Parathyroid adenoma (tissue), 2 donors: ENCODE measurements around the gene GAA.
"Not testable (repeated sequence)": the region's sequence is repeated elsewhere in the genome, so short reads cannot be mapped to it uniquely, and the experiment has no call there.

ENCODE experiments used
- H2AFZ ChIP-seq: fragments of 300-600 bp; sonication (generic); one replicate; pipeline ENCODE4 v1.7.0; 2017; ENCODE audit warnings: antibody characterized with exemption, mild to moderate bottlenecking
- H3K27ac ChIP-seq: fragments of 300-600 bp; sonication (generic); one replicate; pipeline ENCODE4 v1.7.0; 2017
- H3K27me3 ChIP-seq: fragments of 300-600 bp; sonication (generic); one replicate; pipeline ENCODE4 v1.7.0; 2017; ENCODE audit warnings: low read length; ENCODE audit not compliant: control insufficient read depth, insufficient read depth
- H3K36me3 ChIP-seq: fragments of 300-600 bp; sonication (generic); one replicate; pipeline ENCODE4 v1.7.0; 2017; ENCODE audit warnings: low read length; ENCODE audit not compliant: control insufficient read depth, insufficient read depth
- H3K4me1 ChIP-seq: fragments of 300-600 bp; sonication (generic); one replicate; pipeline ENCODE4 v1.7.0; 2017; ENCODE audit warnings: control low read depth
- H3K4me2 ChIP-seq: fragments of 300-600 bp; sonication (generic); one replicate; pipeline ENCODE4 v1.7.0; 2017; ENCODE audit warnings: low read length
- H3K4me3 ChIP-seq: fragments of 300-600 bp; sonication (generic); one replicate; pipeline ENCODE4 v1.7.0; 2017; ENCODE audit warnings: low read depth, low read length
- H3K79me2 ChIP-seq: fragments of 300-600 bp; sonication (generic); one replicate; pipeline ENCODE4 v1.7.0; 2017; ENCODE audit warnings: control low read depth
- H3K9ac ChIP-seq: fragments of 300-600 bp; sonication (generic); one replicate; pipeline ENCODE4 v1.7.0; 2017; ENCODE audit warnings: mild to moderate bottlenecking
- H3K9me3 ChIP-seq: fragments of 300-600 bp; sonication (generic); one replicate; pipeline ENCODE4 v1.7.0; 2017; ENCODE audit warnings: low read length; ENCODE audit not compliant: control insufficient read depth
- TF ChIP-seq, protein P1 (sequence below): fragments of 300-600 bp; sonication (generic); IDR thresholded peaks from one replicate; pipeline ENCODE4 v1.7.0; 2017; ENCODE audit warnings: antibody characterized with exemption, mild to moderate bottlenecking
- donor health status: primary hyperparathyroidism.

GAA gene

DNA sequence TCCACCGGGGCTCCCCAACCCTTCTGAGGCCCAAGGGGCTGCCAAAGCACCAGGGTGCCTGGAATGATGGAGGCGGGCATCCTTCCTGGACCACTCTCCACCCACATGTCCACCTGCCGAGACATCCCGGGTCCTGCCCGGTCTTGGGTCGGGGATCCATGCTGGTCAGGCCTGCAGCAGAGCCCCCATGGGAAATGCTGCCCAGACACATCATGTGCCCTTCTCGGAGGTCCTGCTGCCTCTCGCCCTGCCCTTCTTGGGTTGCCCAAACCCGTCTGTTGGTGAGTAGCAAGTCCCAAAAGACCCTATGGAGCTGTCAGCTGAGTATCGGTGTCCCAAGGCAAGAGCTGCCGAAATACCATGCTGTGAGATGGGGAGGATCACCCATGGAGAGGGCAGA lies 14.8 kb upstream of the GAA start:
- H3K4me3 ChIP-seq = no peak overlapping the region
- H3K9ac ChIP-seq = no peak overlapping the region
- TF ChIP-seq, protein P1, sequence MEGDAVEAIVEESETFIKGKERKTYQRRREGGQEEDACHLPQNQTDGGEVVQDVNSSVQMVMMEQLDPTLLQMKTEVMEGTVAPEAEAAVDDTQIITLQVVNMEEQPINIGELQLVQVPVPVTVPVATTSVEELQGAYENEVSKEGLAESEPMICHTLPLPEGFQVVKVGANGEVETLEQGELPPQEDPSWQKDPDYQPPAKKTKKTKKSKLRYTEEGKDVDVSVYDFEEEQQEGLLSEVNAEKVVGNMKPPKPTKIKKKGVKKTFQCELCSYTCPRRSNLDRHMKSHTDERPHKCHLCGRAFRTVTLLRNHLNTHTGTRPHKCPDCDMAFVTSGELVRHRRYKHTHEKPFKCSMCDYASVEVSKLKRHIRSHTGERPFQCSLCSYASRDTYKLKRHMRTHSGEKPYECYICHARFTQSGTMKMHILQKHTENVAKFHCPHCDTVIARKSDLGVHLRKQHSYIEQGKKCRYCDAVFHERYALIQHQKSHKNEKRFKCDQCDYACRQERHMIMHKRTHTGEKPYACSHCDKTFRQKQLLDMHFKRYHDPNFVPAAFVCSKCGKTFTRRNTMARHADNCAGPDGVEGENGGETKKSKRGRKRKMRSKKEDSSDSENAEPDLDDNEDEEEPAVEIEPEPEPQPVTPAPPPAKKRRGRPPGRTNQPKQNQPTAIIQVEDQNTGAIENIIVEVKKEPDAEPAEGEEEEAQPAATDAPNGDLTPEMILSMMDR = no peak

DNA sequence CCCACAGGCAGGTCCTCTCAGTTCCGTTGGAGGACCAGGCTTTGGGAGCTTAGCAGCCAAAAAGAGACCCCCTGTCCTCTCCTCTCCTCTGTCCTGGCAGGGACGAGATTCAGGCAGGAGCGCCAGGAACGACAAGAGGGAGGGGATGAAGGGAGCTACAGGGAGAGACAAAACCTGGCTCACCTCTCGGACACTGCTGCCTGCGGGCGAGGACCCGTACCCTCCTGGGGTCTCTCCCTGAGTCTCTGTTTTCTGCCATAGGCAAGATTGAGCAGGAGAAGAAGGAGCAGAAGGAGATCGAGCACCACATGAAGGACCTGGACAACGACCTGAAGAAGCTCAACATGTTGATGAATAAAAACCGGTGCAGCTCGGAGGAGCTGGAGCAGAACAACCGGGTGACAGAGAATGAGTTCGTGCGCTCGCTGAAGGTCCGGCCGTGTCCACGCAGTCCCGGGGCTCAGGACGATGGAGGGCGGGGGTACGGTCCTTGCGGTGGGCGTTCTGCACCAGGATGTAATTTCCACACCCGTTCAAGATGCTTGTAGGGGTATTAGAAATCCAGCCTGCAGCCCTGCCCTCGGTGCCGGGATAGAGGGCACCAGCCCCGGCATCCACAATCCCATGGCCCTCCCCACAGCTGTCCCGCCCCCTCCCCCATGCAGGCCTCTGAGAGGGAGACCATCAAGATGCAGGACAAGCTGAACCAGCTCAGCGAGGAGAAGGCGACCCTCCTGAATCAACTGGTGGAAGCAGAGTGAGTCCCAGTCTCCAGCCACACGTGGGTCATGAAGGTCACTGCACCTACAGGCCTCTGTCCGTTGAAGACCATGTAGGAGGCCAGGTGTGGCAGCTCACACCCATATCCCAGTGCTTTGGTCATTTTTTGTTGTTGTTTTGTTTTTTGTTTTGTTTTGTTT lies 13.8 kb upstream of the GAA start:
- H3K79me2 ChIP-seq = no peaks in the 10 kb centered on the region
- no peak overlapping the region for H3K9ac ChIP-seq
- no peaks in the 10 kb centered on the region for H3K9me3 ChIP-seq
- H3K36me3 ChIP-seq = no peaks in the 10 kb centered on the region
- H2AFZ ChIP-seq = no peak overlapping the region
- no peaks in the 10 kb centered on the region for H3K4me1 ChIP-seq
- H3K27me3 ChIP-seq = no peaks in the 10 kb centered on the region
- H3K4me3 ChIP-seq = no peak overlapping the region
- H3K27ac ChIP-seq = no peak overlapping the region
- H3K4me2 ChIP-seq = no peak overlapping the region
- TF ChIP-seq, protein P1 = no peak

More for the DNA sequence above, 14.8 kb upstream of the GAA start:
- no peaks in the 10 kb centered on the region for H3K4me1 ChIP-seq
- no peaks in the 10 kb centered on the region for H3K79me2 ChIP-seq
- H3K9me3 ChIP-seq = no peaks in the 10 kb centered on the region
- H3K4me2 ChIP-seq = no peak overlapping the region
- H3K27ac ChIP-seq = no peak overlapping the region
- H3K36me3 ChIP-seq = no peaks in the 10 kb centered on the region
- H2AFZ ChIP-seq = no peak overlapping the region
- H3K27me3 ChIP-seq = no peaks in the 10 kb centered on the region

DNA sequence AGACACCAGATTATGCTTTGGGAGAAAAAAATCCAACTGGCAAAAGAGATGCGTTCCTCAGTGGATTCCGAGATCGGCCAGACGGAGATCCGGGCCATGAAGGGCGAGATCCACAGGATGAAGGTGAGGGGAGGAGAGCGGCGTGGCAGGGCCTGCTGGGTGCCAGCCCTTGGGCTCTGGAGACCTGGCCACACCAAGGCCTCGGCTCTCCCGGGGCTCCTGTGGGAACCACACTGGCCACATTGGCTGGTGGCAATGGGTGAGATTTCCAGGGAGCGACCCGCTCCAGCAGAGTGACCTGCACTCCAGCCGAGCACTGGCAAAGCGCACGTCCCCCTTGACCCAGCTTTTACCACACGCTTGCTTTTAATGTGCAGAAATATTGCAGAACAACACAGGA lies 11.6 kb upstream of the GAA start:
- no peaks in the 10 kb centered on the region for H3K79me2 ChIP-seq
- H3K9me3 ChIP-seq = no peaks in the 10 kb centered on the region
- H2AFZ ChIP-seq = no peak overlapping the region
- H3K9ac ChIP-seq = no peak overlapping the region
- TF ChIP-seq, protein P1 = no peak
- H3K27me3 ChIP-seq = no peaks in the 10 kb centered on the region
- no peak overlapping the region for H3K4me2 ChIP-seq
- no peak overlapping the region for H3K27ac ChIP-seq
- no peaks in the 10 kb centered on the region for H3K4me1 ChIP-seq
- H3K4me3 ChIP-seq = no peak overlapping the region
- no peaks in the 10 kb centered on the region for H3K36me3 ChIP-seq

DNA sequence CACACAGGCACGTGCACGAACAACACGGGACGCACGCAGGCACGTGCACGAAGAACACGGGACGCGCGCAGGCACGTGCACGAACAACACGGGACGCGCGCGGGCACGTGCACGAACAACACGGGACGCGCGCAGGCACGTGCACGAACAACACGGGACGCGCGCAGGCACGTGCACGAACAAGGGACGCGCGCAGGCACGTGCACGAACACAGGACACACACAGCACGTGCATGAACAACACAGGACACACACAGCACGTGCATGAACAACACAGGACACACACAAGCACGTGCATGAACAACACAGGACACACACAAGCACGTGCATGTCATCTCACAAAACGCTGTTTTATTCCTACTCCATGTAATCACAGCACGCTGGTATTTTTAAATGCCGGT lies 11.2 kb upstream of the GAA start:
- H3K27me3 ChIP-seq, H3K4me2 ChIP-seq, H3K27ac ChIP-seq, H3K79me2 ChIP-seq, H3K4me3 ChIP-seq, H3K4me1 ChIP-seq, H3K36me3 ChIP-seq, H2AFZ ChIP-seq, H3K9me3 ChIP-seq, H3K9ac ChIP-seq: not testable (repeated sequence)

DNA sequence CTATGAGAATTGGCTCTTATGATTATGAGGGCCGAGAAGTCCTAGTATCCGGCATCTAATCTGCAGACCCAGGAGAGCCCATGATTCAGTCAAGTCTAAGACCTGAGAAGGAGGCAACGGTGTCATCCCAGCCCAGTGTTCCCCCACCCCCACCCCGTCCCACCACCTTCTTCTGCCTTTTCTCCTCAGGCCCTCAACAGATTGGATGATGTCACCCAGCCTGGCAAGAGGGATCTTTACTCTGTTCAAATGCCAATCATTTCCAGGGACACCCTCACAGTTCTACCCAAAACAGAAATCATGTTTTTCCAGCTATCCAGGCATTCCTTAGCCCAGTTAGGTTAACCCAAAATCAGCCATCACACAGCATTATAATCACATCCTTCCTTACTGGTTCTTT lies 10.0 kb upstream of the GAA start:
- H3K9ac ChIP-seq = no peak overlapping the region
- H3K4me2 ChIP-seq = no peak overlapping the region
- no peaks in the 10 kb centered on the region for H3K27me3 ChIP-seq
- H2AFZ ChIP-seq = no peak overlapping the region
- no peaks in the 10 kb centered on the region for H3K9me3 ChIP-seq
- no peak overlapping the region for H3K27ac ChIP-seq
- no peaks in the 10 kb centered on the region for H3K4me1 ChIP-seq
- H3K36me3 ChIP-seq = no peaks in the 10 kb centered on the region
- H3K4me3 ChIP-seq = no peak overlapping the region
- no peaks in the 10 kb centered on the region for H3K79me2 ChIP-seq
- TF ChIP-seq, protein P1 = no peak
